Liver (tissue), 9 donors: ENCODE data around the gene PKP4. TPM values are rescaled to one million over a fixed set of nuclear protein-coding genes. Genes with fewer than 3 reads are reported as not detected.

Experiments used
- DNase-seq: peaks from one replicate; pipeline ENCODE4 v3.0.0-alpha.2; 2017; ENCODE audit warnings: low spot score
- H3K27ac ChIP-seq, 2 donors: one replicate each; pipeline ENCODE4 v1.7.0; 2013; ENCODE audit warnings: inconsistent platforms in 2 of 2, low read length in 2 of 2, control low read depth in 1 of 2, low read depth in 1 of 2, mild to moderate bottlenecking in 1 of 2
- H3K27me3 ChIP-seq, 4 donors: one replicate each; pipeline versions ENCODE4 v1.6.1 to v1.7.0; 2013; ENCODE audit warnings: low read length in 3 of 4, inconsistent platforms in 1 of 4, mild to moderate bottlenecking in 1 of 4, moderate library complexity in 1 of 4; ENCODE audit not compliant: control insufficient read depth in 4 of 4, insufficient read depth in 4 of 4
- H3K36me3 ChIP-seq, 4 donors: one replicate each; pipeline versions ENCODE4 v1.6.1 to v1.7.0; 2013; ENCODE audit warnings: low read length in 3 of 4, mild to moderate bottlenecking in 3 of 4, low read depth in 1 of 4, moderate library complexity in 1 of 4; ENCODE audit not compliant: control insufficient read depth in 4 of 4, insufficient read depth in 3 of 4
- H3K4me1 ChIP-seq, 4 donors: one replicate each; pipeline versions ENCODE4 v1.6.1 to v1.7.0; 2013; ENCODE audit warnings: low read length in 3 of 4, mild to moderate bottlenecking in 3 of 4, moderate library complexity in 1 of 4; ENCODE audit not compliant: control insufficient read depth in 4 of 4, insufficient read depth in 4 of 4
- H3K4me3 ChIP-seq, 3 donors: one replicate each; pipeline versions ENCODE4 v1.6.1 to v1.7.0; 2013; ENCODE audit warnings: low read length in 3 of 3, control low read depth in 1 of 3, low read depth in 1 of 3, mild to moderate bottlenecking in 1 of 3
- H3K9ac ChIP-seq, 2 donors: one replicate each; pipeline ENCODE4 v1.7.0; 2013; ENCODE audit warnings: low read length in 2 of 2, mild to moderate bottlenecking in 2 of 2, moderate library complexity in 2 of 2, control low read depth in 1 of 2, low read depth in 1 of 2
- H3K9me3 ChIP-seq, 4 donors: one replicate each; pipeline versions ENCODE4 v1.6.1 to v1.7.0; 2013; ENCODE audit warnings: low read length in 3 of 4; ENCODE audit not compliant: control insufficient read depth in 4 of 4
- ATF3 ChIP-seq: IDR thresholded peaks from 2 replicates; pipeline ENCODE4 v1.6.1; 2016; ENCODE audit warnings: antibody characterized with exemption
- EGR1 ChIP-seq, 2 donors: IDR thresholded peaks; 2 replicates each; pipeline ENCODE4 v1.6.1; 2016 to 2018; ENCODE audit warnings: antibody characterized with exemption in 2 of 2, low read depth in 2 of 2
- FOXA1 ChIP-seq: IDR thresholded peaks from 2 replicates; pipeline ENCODE4 v1.6.1; 2016; ENCODE audit warnings: antibody characterized with exemption
- GABPA ChIP-seq, 2 donors: IDR thresholded peaks in 1 of 2; conservative IDR thresholded peaks in 1 of 2; 2 replicates each; pipeline ENCODE4 v1.6.1; 2016; ENCODE audit warnings: antibody characterized with exemption in 2 of 2, mild to moderate bottlenecking in 1 of 2, moderate library complexity in 1 of 2
- HNF4A ChIP-seq, 2 donors: conservative IDR thresholded peaks; 2 replicates each; pipeline ENCODE4 v1.6.1; 2016; ENCODE audit warnings: antibody characterized with exemption in 2 of 2, mild to moderate bottlenecking in 2 of 2
- HNF4G ChIP-seq: IDR thresholded peaks from 2 replicates; pipeline ENCODE4 v1.6.1; 2016; ENCODE audit warnings: antibody characterized with exemption
- JUND ChIP-seq, 2 donors: IDR thresholded peaks; 2 replicates each; pipeline ENCODE4 v1.6.1; 2016; ENCODE audit warnings: antibody characterized with exemption in 2 of 2
- MAX ChIP-seq: IDR thresholded peaks from 2 replicates; pipeline ENCODE4 v1.6.1; 2016; ENCODE audit warnings: antibody characterized with exemption
- NR2F2 ChIP-seq: IDR thresholded peaks from 2 replicates; pipeline ENCODE4 v1.6.1; 2016; ENCODE audit warnings: antibody characterized with exemption
- RAD21 ChIP-seq, 2 donors: IDR thresholded peaks; 2 replicates each; pipeline ENCODE4 v1.6.1; 2016; ENCODE audit warnings: antibody characterized with exemption in 2 of 2, mild to moderate bottlenecking in 2 of 2
- RXRA ChIP-seq, 2 donors: IDR thresholded peaks; 2 replicates each; pipeline ENCODE4 v1.6.1; 2017 to 2018; ENCODE audit warnings: antibody characterized with exemption in 2 of 2, mild to moderate bottlenecking in 1 of 2
- SP1 ChIP-seq: IDR thresholded peaks from 2 replicates; pipeline ENCODE4 v1.6.1; 2018; ENCODE audit warnings: antibody characterized with exemption, mild to moderate bottlenecking
- TAF1 ChIP-seq: conservative IDR thresholded peaks from 2 replicates; pipeline ENCODE4 v1.6.1; 2016; ENCODE audit warnings: antibody characterized with exemption, mild to moderate bottlenecking
- ZBTB33 ChIP-seq: IDR thresholded peaks from 2 replicates; pipeline ENCODE4 v1.6.1; 2016; ENCODE audit warnings: antibody characterized with exemption
- WGBS: extraction: QIAGEN DNeasy Blood & Tissue Kit; methylation state at CpG from one replicate; pipeline ENCODE4 v1.1.7; 2013; 5-methylcytosine and 5-hydroxymethylcytosine counted together
- polyA plus RNA-seq, 2 donors: library from polyadenylated mRNA; stranded (reverse) in 1 of 2; unstranded in 1 of 2; fragments of 200-250 nt in 1 of 2; fragments of >200 nt in 1 of 2; fragmentation: Nextera tagmentation in 1 of 2; extraction: Ambion mirVana in 1 of 2; gene quantifications; one replicate each; pipeline versions ENCODE4 v1.2.1 to v1.2.3, GENCODE V29; 2013 to 2015
- total RNA-seq, 2 donors: library from RNA; depleted of rRNA; stranded (reverse); fragments of >200 nt; gene quantifications; one replicate each; pipeline ENCODE4 v1.2.3, GENCODE V29; 2014
- TF ChIP-seq, protein P1 (sequence below): fragments of 150-350 bp; IDR thresholded peaks from 2 replicates; pipeline ENCODE4 v1.5.1; 2017; ENCODE audit warnings: improper control_type of control experiment, low read depth, low read length; ENCODE audit not compliant: missing input control
- TF ChIP-seq, protein P2 (sequence below): IDR thresholded peaks from 2 replicates; pipeline ENCODE4 v1.6.1; 2016; ENCODE audit warnings: antibody characterized with exemption, mild to moderate bottlenecking
- donor health status: healthy.
- donor health status: healthy.
- donor health status: healthy.
- donor health status: healthy.
- donor health status: healthy.

Gene PKP4
- total and polyA plus RNA-seq, 4 donors = 7.7 to 33.8 (median 19.0) TPM

- TF ChIP-seq, protein P1, sequence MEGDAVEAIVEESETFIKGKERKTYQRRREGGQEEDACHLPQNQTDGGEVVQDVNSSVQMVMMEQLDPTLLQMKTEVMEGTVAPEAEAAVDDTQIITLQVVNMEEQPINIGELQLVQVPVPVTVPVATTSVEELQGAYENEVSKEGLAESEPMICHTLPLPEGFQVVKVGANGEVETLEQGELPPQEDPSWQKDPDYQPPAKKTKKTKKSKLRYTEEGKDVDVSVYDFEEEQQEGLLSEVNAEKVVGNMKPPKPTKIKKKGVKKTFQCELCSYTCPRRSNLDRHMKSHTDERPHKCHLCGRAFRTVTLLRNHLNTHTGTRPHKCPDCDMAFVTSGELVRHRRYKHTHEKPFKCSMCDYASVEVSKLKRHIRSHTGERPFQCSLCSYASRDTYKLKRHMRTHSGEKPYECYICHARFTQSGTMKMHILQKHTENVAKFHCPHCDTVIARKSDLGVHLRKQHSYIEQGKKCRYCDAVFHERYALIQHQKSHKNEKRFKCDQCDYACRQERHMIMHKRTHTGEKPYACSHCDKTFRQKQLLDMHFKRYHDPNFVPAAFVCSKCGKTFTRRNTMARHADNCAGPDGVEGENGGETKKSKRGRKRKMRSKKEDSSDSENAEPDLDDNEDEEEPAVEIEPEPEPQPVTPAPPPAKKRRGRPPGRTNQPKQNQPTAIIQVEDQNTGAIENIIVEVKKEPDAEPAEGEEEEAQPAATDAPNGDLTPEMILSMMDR = no peak
- TF ChIP-seq RAD21 (IDR thresholded peaks at IDR 0.05) = no peak
- no peak for TF ChIP-seq GABPA (IDR thresholded peaks at IDR 0.05 in 1 of 2, conservative IDR thresholded peaks at IDR 0.05 in 1 of 2)
- no peak for TF ChIP-seq MAX
- TF ChIP-seq HNF4G = no peak
- no peak for TF ChIP-seq JUND (IDR thresholded peaks at IDR 0.05)
- no peak for TF ChIP-seq HNF4A (conservative IDR thresholded peaks at IDR 0.05)
- no peak for TF ChIP-seq NR2F2
- TF ChIP-seq ATF3 = no peak
- no peak for TF ChIP-seq SP1
- TF ChIP-seq RXRA (IDR thresholded peaks at IDR 0.05) = no peak
- TF ChIP-seq FOXA1 = no peak
Measured at GRCh38 chr2:158509928-158510797, 53.4 kb downstream of the PKP4 start (continued).

DNA sequence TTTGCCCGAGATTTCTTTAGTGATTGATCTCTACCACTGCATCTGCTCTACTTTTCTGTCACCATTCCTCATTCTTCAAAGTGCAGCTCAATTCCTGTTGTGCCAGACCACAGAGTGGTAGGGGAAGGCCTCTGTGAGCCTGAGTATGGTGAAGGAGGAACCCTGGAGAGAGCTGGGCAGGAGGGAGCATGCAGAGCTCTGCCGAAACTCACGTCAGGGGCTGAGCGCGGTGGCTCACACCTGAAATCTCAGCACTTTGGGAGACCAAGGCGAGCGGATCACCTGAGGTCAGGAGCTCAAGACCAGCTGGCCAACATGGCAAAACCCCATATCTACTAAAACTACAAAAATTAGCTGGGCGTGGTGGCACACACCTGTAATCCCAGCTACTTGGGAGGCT, 54.1 kb downstream of the PKP4 start:
- DNase-seq = no peak
- TF ChIP-seq NR2F2 (no peak), JUND (IDR thresholded peaks at IDR 0.05) (no peak), EGR1 (IDR thresholded peaks at IDR 0.05; ENCODE audit: low read depth in 2 of 2) (no peak), TAF1 (no peak), ZBTB33 (no peak)
- TF ChIP-seq, protein P2, sequence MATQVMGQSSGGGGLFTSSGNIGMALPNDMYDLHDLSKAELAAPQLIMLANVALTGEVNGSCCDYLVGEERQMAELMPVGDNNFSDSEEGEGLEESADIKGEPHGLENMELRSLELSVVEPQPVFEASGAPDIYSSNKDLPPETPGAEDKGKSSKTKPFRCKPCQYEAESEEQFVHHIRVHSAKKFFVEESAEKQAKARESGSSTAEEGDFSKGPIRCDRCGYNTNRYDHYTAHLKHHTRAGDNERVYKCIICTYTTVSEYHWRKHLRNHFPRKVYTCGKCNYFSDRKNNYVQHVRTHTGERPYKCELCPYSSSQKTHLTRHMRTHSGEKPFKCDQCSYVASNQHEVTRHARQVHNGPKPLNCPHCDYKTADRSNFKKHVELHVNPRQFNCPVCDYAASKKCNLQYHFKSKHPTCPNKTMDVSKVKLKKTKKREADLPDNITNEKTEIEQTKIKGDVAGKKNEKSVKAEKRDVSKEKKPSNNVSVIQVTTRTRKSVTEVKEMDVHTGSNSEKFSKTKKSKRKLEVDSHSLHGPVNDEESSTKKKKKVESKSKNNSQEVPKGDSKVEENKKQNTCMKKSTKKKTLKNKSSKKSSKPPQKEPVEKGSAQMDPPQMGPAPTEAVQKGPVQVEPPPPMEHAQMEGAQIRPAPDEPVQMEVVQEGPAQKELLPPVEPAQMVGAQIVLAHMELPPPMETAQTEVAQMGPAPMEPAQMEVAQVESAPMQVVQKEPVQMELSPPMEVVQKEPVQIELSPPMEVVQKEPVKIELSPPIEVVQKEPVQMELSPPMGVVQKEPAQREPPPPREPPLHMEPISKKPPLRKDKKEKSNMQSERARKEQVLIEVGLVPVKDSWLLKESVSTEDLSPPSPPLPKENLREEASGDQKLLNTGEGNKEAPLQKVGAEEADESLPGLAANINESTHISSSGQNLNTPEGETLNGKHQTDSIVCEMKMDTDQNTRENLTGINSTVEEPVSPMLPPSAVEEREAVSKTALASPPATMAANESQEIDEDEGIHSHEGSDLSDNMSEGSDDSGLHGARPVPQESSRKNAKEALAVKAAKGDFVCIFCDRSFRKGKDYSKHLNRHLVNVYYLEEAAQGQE = no peak
- Histone ChIP-seq H3K9ac (no peak overlapping the region), H3K9me3 (no peaks in the 10 kb centered on the region), H3K4me3 (no peak overlapping the region), H3K27me3 (no peaks in the 10 kb centered on the region), H3K4me1 (peaks cover 0 to 3% (median 0%) of the 10 kb centered on the region in 4 donors), H3K36me3 (no peaks in the 10 kb centered on the region), H3K27ac (no peak overlapping the region)
- 97% methylated on average over 8 of the region's 8 CpGs for whole genome bisulfite sequencing
